ENCODE results near the gene ARHGAP15. TPM values are rescaled to one million over a fixed set of nuclear protein-coding genes. Genes with fewer than 3 reads are reported as not detected.

Gene ARHGAP15
- total RNA-seq, 1 donor from 2014 or later = not detected

- DNase-seq (ENCODE audit: low read depth) = no peak
Observed at GRCh38 chr2:143144813-143145455, 15.7 kb downstream of the ARHGAP15 start.

DNA sequence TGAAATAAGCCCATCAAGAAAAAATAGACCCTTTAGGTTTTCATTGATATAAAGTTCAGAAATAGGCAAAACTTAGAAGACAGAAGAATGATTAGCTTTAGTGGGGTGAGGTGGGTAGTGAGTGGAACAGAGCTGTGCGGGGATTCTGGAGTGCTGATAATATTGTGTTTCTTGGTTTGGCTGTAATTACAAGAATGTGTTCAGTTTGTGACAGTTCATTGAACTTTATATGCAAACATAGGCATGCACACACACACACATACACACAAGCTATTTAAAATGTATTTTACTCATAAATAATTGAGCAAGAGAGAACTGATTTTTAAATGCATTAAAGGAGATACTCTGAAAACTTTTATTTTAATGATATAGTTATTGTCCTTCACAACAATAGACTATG, 17.1 kb downstream of the ARHGAP15 start:
- no peak for DNase-seq (ENCODE audit: low read depth)

- no peak for DNase-seq (ENCODE audit: low read depth)
Observed at GRCh38 chr2:143146815-143147530, 17.8 kb downstream of the ARHGAP15 start.

DNA sequence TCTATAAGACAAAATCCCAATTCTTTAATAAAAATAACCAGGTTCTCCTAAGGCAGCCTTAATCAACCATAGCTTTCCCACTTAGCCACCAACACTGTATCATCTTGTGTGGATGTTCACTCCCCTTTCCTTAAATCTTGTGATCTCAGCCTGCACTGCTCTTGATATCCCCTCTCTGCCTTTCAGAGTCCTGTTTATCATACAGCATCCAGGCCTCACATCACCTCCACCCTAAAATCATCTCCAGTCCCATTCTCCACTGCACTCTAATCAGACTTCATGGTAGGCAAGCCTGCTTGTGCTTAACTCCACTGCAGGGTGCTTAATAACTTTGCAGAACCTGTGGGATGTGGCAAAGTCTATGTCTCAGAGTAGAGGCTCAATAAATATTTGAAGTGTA, 18.8 kb downstream of the ARHGAP15 start:
- no peak for DNase-seq (ENCODE audit: low read depth)

GRCh38 chr2:143148757-143149156, 19.5 kb downstream of the ARHGAP15 start:
- DNase-seq (ENCODE audit: low read depth) = no peak

DNA sequence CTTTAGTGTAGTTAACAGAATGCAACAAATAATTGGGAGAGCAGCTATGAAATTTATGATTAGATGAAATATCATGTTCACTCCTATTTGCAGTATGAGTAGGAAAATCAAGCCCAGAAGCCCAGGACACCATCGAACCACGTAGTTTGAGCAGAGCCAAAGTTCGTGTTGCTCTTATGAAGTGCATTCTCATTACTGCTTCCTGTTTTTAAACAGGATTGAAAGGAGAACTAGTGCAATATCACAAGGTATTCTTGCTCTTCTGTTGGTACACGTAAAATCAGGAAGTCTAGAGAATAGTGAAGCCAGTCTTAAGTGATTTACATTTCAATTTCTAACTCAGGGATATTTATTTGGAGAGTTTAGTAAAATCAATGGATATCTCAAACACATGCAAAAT, 21.1 kb downstream of the ARHGAP15 start:
- no peak for DNase-seq (ENCODE audit: low read depth)

DNA sequence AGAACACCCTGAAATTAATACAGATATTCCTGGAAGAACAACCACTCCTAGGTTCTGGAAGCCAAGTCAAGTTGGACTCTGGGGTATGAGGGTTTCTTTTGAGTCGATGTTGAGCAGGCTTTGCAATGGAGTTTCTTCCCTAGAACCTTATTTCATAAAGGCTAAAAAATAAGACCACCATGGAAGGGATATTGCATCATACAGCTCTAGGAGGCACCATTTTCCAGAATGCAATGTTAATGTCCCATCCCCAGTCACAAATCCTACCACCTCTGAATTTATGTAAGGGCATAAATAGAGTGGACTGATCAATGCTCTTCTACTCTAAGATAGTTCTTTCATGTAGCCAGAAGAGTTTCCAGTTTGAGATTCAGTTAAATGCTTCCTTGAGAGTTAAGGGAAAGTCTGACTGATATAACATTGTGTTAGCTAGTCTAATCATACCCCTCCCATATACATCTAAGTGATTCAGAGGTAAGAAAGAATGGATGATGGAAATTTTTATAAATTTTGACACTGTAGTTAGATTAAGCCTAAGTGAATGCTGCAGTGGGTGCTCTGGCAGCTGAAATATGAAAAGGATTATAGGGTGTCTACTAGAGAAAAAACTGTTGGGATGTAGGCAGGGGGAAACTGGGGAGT, 22.0 kb downstream of the ARHGAP15 start:
- DNase-seq (ENCODE audit: low read depth) = no peak

DNA sequence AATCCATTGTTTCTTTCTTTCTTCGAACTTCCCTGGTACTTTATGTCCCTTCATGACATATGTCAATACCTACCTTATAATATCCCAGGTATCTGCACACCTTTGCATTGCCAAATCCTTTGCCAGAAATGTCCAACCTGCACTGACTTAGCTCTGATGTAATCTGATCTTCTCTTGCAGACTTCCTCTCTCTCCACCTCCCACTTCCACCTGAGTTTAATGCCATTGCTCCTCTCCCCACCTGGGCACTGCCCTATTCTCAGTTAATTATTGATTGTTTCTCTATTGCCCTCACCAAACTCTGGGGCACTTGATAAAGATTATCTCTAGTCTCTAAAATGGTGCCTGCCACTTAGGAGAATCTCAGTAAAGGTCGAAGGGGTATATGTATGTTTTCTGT, 23.0 kb downstream of the ARHGAP15 start:
- no peak for DNase-seq (ENCODE audit: low read depth)

DNA sequence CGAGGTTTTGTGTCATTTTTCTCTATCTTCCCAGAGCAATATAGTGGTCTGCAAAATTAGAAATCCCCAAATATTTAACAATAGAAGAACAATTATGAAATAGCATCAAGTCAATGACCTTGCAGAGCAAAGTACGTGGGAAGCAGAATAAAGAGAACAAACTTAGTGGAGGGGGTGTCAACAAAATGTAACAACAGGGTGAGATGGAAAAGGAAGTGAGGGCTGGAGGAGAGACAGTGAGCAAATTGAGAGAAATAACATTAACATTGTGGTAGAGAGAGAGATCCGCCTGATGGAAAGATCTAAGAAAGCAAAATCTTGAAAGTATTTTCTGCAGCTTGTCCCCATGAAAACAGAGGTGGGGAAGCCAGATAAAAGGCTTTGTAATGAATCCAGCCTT, 23.4 kb downstream of the ARHGAP15 start:
- no peak for DNase-seq (ENCODE audit: low read depth)

DNA sequence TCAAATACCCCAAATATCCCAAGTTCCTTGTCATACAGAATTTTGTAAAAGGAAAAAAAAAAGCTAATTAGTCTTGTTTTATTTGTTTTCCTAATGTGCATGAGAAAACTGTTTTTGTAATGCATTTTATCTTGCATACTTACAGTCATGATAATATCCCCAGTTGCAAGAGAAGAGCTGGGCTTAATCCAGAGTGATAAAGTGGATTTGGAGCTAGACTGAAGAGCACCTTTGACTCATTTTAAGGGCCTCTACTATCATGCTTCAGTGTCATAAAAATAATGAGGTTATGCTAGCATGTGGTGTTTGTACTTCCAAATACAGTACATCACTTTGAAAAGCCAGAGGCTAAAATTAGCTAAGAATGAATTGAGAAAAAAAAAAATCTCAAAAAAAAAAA, 26.4 kb downstream of the ARHGAP15 start:
- no peak for DNase-seq (ENCODE audit: low read depth)

DNA sequence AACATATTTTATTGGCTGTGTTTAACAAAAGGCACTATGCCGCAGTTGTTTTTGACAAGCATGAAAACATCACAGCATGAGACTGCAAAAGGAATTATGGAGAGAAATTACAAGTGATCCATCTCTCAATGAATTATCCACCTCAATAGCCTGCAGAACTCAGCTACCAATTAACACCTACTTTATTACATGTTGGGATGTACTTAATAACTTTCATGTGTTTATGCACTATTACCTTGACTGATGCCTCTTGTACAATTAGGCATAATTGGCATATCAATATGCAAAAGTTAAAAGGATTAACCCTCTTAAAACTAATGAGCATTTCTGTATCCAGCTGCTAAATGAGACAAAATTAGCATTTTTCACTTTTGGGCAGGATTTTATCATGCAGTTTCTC, 27.8 kb downstream of the ARHGAP15 start:
- DNase-seq (ENCODE audit: low read depth) = no peak

- DNase-seq (ENCODE audit: low read depth) = no peak
Observed at GRCh38 chr2:143157418-143157817, 28.2 kb downstream of the ARHGAP15 start.

DNA sequence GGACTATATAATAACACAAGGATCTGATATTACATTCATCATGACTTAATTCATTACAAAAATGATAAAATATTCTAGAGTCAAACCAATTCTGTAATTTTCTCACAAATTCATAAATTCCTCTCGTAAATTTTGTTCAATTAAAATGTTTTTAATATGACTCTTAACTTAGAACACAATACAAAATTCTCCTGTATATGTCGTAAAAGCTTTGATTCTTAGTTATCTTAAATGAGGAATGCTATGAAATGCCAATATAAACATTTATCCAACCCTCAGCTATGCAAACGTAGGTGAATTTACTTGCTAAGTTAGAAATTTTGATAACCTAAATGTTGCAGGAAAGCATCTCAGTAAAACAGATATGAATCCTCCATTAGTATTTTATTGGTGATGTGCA, 28.9 kb downstream of the ARHGAP15 start:
- DNase-seq (ENCODE audit: low read depth) = no peak

- DNase-seq (ENCODE audit: low read depth) = no peak
Observed at GRCh38 chr2:143158551-143159485, 29.6 kb downstream of the ARHGAP15 start.

DNA sequence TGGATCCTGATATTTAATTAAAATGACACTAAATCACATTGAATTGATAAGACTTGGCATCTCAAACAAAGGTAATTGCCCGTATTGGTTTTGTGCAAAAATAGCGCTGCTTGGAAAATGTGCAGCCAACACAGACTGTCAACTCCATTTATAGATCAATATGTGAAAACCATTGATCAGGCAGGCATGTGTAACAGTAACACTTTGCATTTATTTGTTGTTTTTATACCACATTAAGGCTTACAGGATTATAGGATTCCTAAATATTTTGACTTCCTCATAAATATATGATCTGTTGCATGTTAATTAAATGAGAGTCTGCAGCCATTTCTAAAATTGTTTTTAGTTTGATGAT, 30.2 kb downstream of the ARHGAP15 start:
- DNase-seq (ENCODE audit: low read depth) = no peak

DNA sequence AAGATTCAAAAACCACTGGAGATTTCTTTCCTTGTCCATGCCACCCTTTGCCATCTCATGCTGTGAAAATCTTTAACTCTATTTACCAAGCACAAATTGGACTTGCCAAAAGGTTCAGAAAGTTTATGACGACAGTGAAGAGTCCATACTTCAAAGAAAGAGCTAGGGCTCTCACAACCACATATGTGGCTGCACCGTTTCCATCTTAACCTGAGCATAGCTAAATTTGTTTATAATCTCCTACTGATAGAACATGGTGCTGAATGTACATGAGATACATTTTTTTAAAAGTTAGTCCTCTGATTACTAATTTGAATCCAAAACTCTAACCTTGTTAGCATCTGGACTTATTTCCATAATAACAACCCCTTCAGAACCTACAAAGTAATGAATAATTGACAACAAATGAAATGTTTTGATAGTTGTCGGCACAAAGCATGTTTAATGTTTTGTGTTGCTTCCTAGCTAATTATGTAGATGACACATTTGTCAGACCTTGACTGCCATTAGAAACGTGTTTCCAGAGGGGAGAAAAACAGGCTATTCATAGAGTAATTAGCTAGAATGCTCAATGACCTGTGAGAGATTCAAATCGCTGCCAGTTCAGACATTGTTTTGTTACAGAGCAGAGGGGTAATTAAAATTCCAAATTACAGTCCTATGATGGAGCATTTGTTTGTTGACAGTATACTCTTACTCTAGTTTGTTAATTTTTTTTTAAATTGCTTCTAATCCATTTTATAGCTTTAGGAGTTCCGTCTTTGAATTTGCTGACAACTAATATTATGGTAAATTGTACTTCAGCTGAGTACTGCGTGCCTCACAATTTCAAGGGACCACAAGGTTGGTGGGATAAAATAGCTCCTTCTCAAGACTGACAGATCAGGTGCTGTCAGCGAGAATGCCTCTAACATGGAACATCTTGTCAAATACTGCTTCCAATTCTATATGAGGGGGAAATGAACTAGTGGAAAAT, 31.8 kb downstream of the ARHGAP15 start:
- no peak for DNase-seq (ENCODE audit: low read depth)

GRCh38 chr2:143162123-143162837, 33.1 kb downstream of the ARHGAP15 start:
- peak; percentile 40 for DNase-seq (ENCODE audit: low read depth)

DNA sequence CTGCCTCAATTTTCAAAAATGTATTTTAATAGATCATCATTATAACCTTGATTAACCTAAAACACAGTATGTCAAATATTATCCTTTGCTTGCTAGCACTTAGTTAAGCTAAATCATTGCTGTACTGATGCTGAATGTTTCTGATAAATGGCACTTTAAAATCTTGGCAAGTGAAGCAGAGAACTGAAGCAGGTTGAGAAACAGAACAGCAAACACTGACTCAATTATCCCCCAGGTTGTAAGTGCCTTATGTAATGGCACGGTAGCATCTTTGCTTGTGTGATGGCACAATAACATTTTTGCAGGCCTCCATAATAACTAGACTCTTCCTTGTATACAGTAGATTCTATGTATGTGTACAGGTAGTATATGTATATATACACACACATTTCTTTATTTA, 33.8 kb downstream of the ARHGAP15 start:
- DNase-seq (ENCODE audit: low read depth) = no peak

GRCh38 chr2:143163499-143163898, 34.3 kb downstream of the ARHGAP15 start:
- DNase-seq (ENCODE audit: low read depth) = no peak

DNA sequence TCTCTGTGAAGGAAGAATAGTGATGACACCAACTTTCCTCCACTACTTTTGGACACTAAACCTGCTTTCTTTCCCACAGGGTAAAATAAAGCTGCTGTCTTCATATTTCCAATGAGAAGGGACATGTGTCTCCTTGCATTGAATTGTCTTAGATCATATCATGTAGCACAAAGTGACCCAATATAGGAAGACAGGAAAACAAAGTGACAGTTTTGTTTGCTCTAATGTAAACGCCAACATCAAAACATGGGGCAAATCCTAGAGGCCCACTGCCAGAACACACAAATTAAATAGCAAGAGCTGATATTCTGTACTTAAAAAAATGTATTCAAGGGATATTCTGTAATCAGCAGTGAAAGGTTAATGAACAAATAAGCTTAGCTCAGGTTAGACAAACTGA, 36.1 kb downstream of the ARHGAP15 start:
- DNase-seq (ENCODE audit: low read depth) = no peak
